HG03520 (cell line): Measurements from ENCODE around the gene SMARCA5.
"Not testable (repeated sequence)": the region's sequence is repeated elsewhere in the genome, so short reads cannot be mapped to it uniquely, and the experiment has no call there.

Experiments used
- ATAC-seq: cut with Tn5 transposase; IDR thresholded peaks from one replicate; pipeline ENCODE4 v1.9.1; 2021; ENCODE audit warnings: mild to moderate bottlenecking, moderate library complexity; ENCODE audit not compliant: unreplicated experiment

SMARCA5 gene

GRCh38 chr4:143513314-143514168 is at the start of gene SMARCA5:
SMARCA5 (plus strand) TSS chr4:143513702; CDS start chr4:143513925, 223 bp downstream.
- ATAC-seq: peak; percentile 80

- peak; percentile 68 for ATAC-seq
These were observed 40.0 kb upstream of the SMARCA5 start for GRCh38 chr4:143473334-143474126.

GRCh38 chr4:143477487-143477886 is 36.0 kb upstream of the SMARCA5 start:
- ATAC-seq: no peak

GRCh38 chr4:143481361-143481760 is 32.1 kb upstream of the SMARCA5 start:
- ATAC-seq: no peak

- ATAC-seq: peak; percentile 53
These were observed 30.7 kb upstream of the SMARCA5 start for GRCh38 chr4:143482840-143483239.

- no peak for ATAC-seq
These were observed 27.2 kb upstream of the SMARCA5 start for GRCh38 chr4:143486314-143486713.

- no peak for ATAC-seq
These were observed 24.8 kb upstream of the SMARCA5 start for GRCh38 chr4:143488687-143489086.

GRCh38 chr4:143489106-143489505 is 24.4 kb upstream of the SMARCA5 start:
- ATAC-seq: no peak

- ATAC-seq: no peak
These were observed 15.5 kb upstream of the SMARCA5 start for GRCh38 chr4:143498021-143498420.

GRCh38 chr4:143502231-143502630 is 11.3 kb upstream of the SMARCA5 start:
- ATAC-seq: no peak

- ATAC-seq: no peak
These were observed 7.5 kb upstream of the SMARCA5 start for GRCh38 chr4:143506031-143506430.

- ATAC-seq: no peak
These were observed 1.6 kb upstream of the SMARCA5 start for GRCh38 chr4:143511906-143512305.

- peak; percentile 45 for ATAC-seq
These were observed 556 bp upstream of the SMARCA5 start for GRCh38 chr4:143512978-143513313.

GRCh38 chr4:143514169-143514495 is 630 bp downstream of the SMARCA5 start:
- ATAC-seq: no peak

GRCh38 chr4:143514497-143514896 is 995 bp downstream of the SMARCA5 start:
- no peak for ATAC-seq

GRCh38 chr4:143514901-143515300 is 1.4 kb downstream of the SMARCA5 start:
- no peak for ATAC-seq

GRCh38 chr4:143515905-143516304 is 2.4 kb downstream of the SMARCA5 start:
- ATAC-seq: no peak

GRCh38 chr4:143517764-143518163 is 4.3 kb downstream of the SMARCA5 start:
- no peak for ATAC-seq

GRCh38 chr4:143524211-143524610 is 10.7 kb downstream of the SMARCA5 start:
- ATAC-seq: no peak

GRCh38 chr4:143528046-143528445 is 14.5 kb downstream of the SMARCA5 start:
- not testable (repeated sequence) for ATAC-seq

- peak; percentile 68 for ATAC-seq
These were observed 17.9 kb downstream of the SMARCA5 start for GRCh38 chr4:143531380-143531779.
